ENCODE results near the gene NDUFAF5. TPM values are rescaled to one million over a fixed set of nuclear protein-coding genes. Genes with fewer than 3 reads are reported as not detected.
A peak's percentile ranks its signal among the peaks of the same experiment; 100 is the strongest.

Gene NDUFAF5
- total RNA-seq, 2 experiments from 2014 or later: 70.8 to 73.5 TPM

DNA sequence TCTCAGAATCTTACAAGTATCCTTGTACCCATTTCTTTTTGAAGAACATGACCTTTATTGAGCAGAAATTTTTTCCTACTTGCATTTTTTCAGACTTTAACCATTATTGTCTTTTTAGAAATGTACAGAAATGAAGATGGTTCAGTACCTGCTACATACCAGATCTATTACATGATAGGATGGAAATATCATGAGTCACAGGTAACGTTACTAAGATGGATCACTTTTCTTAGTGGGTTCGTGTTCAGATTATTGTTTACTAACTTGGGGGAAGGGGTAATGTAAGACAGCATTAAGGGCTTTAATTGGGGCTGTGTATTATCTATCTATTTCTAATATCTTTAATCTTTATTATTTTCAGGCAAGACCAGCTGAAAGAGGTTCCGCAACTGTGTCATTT is 31.9 kb downstream of the NDUFAF5 start:
- ChIA-PET POLR2A (no interaction called here), CTCF (no interaction called here)
- Histone ChIP-seq H3K36me3 (ENCODE audit: insufficient read depth, low read length) (peaks cover 52% of the 10 kb centered on the region), H3K27ac (ENCODE audit: low read depth in 1 of 2, low read length in 2 of 2) (no peak overlapping the region), H3K4me1 (ENCODE audit: insufficient read depth, low read length) (no peaks in the 10 kb centered on the region), H3K9me3 (ENCODE audit: control insufficient read depth in 1 of 2, insufficient read depth in 1 of 2, low read length in 2 of 2) (no peaks in the 10 kb centered on the region), H3K27me3 (ENCODE audit: control insufficient read depth in 1 of 2, insufficient read depth in 2 of 2, low read length in 2 of 2) (no peaks in the 10 kb centered on the region), H3K4me3 (ENCODE audit: low read length) (no peak overlapping the region)
- Mint-ChIP-seq H3K4me3 (no peak overlapping the region), H3K27ac (no peak overlapping the region), H3K9me3 (no peaks in the 10 kb centered on the region), H3K27me3 (no peaks in the 10 kb centered on the region), H3K4me1 (ENCODE audit: low read depth) (no peaks in the 10 kb centered on the region), H3K36me3 (ENCODE audit: low read depth) (peaks cover 50% of the 10 kb centered on the region)
- intact Hi-C loops (cut with DNase I, micrococcal nuclease): no loop called here
- ATAC-seq (ENCODE audit: poor library complexity): no peak
- no peak for TF ChIP-seq CTCF (IDR thresholded peaks at IDR 0.05)
- no peak for DNase-seq

DNA sequence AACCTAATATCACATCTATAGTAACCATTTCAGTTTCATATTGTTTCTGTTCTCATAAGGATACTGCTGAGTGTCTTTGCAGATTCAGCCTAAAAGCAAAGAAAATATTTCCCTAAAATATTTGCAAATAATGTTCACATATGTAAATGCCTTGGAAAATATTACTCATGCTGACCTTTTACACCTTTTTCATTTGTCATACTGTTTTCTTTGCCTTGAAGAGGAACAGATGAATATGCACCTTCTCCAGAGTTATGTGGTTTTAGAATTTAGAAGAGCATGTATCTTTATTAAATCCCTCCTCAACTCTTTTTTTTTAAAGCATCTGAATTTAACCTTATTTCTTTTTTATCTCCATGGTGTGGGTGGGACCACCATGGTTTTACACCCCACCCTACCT is 32.5 kb downstream of the NDUFAF5 start:
- no peaks in the 10 kb centered on the region for H3K9me3 Mint-ChIP-seq
- H3K36me3 ChIP-seq (ENCODE audit: insufficient read depth, low read length): peaks cover 46% of the 10 kb centered on the region

DNA sequence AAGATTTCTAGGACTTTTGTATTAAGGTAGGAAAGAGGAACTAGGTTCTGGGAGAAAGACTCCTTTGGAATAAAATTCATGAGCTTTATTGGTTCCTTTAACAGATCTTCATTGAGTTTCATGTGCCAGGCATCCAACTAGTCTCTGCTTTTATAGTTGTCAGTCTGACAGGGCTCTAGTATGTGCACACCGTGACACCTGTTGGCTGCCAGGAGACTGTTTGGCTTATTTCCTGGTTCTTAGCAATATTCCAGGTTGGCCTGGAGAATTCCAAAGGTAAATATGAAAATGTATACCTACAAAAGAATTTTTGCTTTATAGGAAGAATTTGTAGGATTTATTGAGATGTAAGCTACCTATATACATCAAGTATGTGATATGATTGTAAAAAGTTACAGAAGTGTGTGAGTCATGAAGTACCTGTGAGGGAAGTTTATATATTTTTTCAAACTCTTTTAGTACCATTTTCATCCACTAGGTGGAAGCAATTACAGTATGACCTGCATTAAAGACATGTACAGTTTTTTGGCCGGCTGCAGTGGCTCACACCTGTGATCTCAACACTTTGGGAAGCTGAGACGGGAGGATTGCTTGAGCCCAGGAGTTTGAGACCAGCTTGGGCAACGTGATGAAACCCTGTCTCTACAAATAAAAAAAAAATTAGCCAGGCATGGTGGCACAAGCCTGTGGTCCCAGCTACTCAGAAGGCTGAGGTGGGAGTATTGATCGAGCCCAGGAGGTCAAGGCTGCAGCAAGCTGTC is 35.2 kb downstream of the NDUFAF5 start:
- H3K4me3 ChIP-seq (ENCODE audit: low read length): no peak overlapping the region
- ChIA-PET CTCF (interaction anchor here (1.0 to 1.3 kb wide), 2 partner anchors 14 to 20 kb away, joined by 3 read pairs; no protein-coding TSS in a partner anchor), POLR2A (interaction anchor here (0.7 kb wide), 1 partner anchor 212 kb away, joined by 3 read pairs; no protein-coding TSS in a partner anchor)
- TF ChIP-seq CTCF (IDR thresholded peaks at IDR 0.05): peak; percentile 84
- H3K9me3 Mint-ChIP-seq: no peaks in the 10 kb centered on the region
- intact Hi-C loops (cut with DNase I, micrococcal nuclease): loop anchor here in 1 of 2 experiments (5.0 kb wide), 1 partner anchor 232 kb away; no protein-coding TSS in a partner anchor
- peak; percentile 75 for ATAC-seq (ENCODE audit: poor library complexity)
- peak in 5 of 14 experiments; percentile 7 to 61 (median 43) for DNase-seq
- H3K27ac Mint-ChIP-seq: no peak overlapping the region
- no peaks in the 10 kb centered on the region for H3K4me1 ChIP-seq (ENCODE audit: insufficient read depth, low read length)
- no peaks in the 10 kb centered on the region for H3K9me3 ChIP-seq (ENCODE audit: control insufficient read depth in 1 of 2, insufficient read depth in 1 of 2, low read length in 2 of 2)
- peaks cover 23% of the 10 kb centered on the region for H3K36me3 ChIP-seq (ENCODE audit: insufficient read depth, low read length)
- H3K27me3 ChIP-seq (ENCODE audit: control insufficient read depth in 1 of 2, insufficient read depth in 2 of 2, low read length in 2 of 2): no peaks in the 10 kb centered on the region
- no peak overlapping the region for H3K4me3 Mint-ChIP-seq
- peaks cover 32% of the 10 kb centered on the region for H3K36me3 Mint-ChIP-seq (ENCODE audit: low read depth)
- H3K27me3 Mint-ChIP-seq: no peaks in the 10 kb centered on the region
- no peaks in the 10 kb centered on the region for H3K4me1 Mint-ChIP-seq (ENCODE audit: low read depth)
- no peak overlapping the region for H3K27ac ChIP-seq (ENCODE audit: low read depth in 1 of 2, low read length in 2 of 2)

More for the DNA sequence above, 32.5 kb downstream of the NDUFAF5 start:
- TF ChIP-seq CTCF (IDR thresholded peaks at IDR 0.05): no peak
- no peak overlapping the region for H3K27ac ChIP-seq (ENCODE audit: low read depth in 1 of 2, low read length in 2 of 2)
- Mint-ChIP-seq H3K27me3 (no peaks in the 10 kb centered on the region), H3K27ac (peak overlapping the region; percentile 39), H3K4me3 (no peak overlapping the region), H3K4me1 (ENCODE audit: low read depth) (no peaks in the 10 kb centered on the region), H3K36me3 (ENCODE audit: low read depth) (peaks cover 50% of the 10 kb centered on the region)
- ChIA-PET POLR2A (no interaction called here), CTCF (no interaction called here)
- intact Hi-C loops (cut with DNase I, micrococcal nuclease): no loop called here
- DNase-seq: no peak
- H3K4me3 ChIP-seq (ENCODE audit: low read length): no peak overlapping the region
- H3K9me3 ChIP-seq (ENCODE audit: control insufficient read depth in 1 of 2, insufficient read depth in 1 of 2, low read length in 2 of 2): no peaks in the 10 kb centered on the region
- H3K27me3 ChIP-seq (ENCODE audit: control insufficient read depth in 1 of 2, insufficient read depth in 2 of 2, low read length in 2 of 2): no peaks in the 10 kb centered on the region
- no peak for ATAC-seq (ENCODE audit: poor library complexity)
- no peaks in the 10 kb centered on the region for H3K4me1 ChIP-seq (ENCODE audit: insufficient read depth, low read length)

All from CD4-positive, alpha-beta T cell (primary cell).